NCI-H1105 treated with DMSO at 0.1 percent for 48 hours (cell line): ENCODE data around the gene LRRC23.
"Not testable (repeated sequence)": the region's sequence is repeated elsewhere in the genome, so short reads cannot be mapped to it uniquely, and the experiment has no call there.

ENCODE experiments used
- DNase-seq: peaks from one replicate; lab custom pipeline; 2025; lab: John Stamatoyannopoulos, UW

Gene LRRC23

GRCh38 chr12:6904280-6905276 lies at the start of gene LRRC23:
Gene LRRC23, plus strand, starts transcription at chr12:6904822. Its CDS starts 812 bp downstream, at chr12:6905634.
- DNase-seq: peak; percentile 98

- DNase-seq: no peak
Observed at GRCh38 chr12:6855322-6855721, 49.3 kb upstream of the LRRC23 start.

DNA sequence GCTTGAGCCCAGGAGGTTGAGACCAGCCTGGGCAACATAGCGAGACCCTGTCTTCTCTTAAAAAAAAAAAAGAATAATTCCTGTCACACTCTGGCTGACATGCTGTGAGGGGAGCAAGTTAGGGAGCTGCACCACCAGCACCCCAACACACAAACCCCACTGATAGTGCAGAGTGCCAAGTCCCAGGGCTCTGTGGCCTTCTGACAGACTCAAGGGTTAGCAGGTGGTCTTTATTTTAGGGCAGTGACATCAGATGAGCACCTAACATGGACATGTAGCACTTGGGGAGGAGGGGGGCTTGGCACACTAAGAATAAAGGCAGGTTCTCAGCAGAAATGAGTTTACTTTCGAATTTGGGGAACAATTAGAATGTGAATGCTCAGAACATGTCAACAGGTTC lies 45.8 kb upstream of the LRRC23 start:
- DNase-seq: no peak

- no peak for DNase-seq
Observed at GRCh38 chr12:6860116-6860515, 44.5 kb upstream of the LRRC23 start.

DNA sequence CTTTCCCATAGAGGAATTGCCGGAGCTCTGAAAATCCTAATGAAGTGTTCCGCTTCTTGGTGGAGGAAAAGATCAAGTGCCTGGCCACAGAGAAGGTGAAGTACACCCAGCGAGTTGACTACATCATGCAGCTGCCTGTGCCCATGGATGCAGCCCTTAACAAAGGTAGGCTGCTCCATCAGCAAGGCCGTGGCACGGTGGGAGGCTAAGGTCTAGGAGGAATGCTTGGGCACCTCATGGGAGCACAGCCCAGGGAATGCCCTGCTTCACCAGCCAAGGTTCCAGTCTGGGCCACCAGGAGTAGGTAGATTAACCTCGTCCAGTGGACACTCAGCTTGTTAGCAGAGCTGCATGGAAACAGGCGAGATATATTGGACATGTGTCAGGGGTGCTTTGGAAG lies 43.7 kb upstream of the LRRC23 start:
- no peak for DNase-seq

DNA sequence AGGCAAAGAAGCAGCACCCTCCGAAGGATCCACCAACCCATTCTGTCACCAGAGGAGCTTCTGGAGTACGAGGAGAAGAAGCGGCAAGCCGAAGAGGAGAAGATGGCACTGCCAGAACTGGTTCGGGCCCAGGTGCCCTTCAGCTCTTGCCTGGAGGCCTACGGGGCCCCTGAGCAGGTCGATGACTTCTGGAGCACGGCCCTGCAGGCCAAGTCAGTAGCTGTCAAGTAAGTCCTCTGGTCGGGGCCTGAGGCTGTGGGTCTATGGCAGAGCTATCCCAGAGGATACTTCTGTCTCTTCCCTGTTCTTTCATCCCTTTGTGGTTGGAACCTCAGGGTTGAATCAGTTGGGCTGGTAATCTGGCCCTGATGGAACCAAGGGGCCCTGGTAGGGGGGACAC lies 43.2 kb upstream of the LRRC23 start:
- no peak for DNase-seq

GRCh38 chr12:6863033-6863432 lies 41.6 kb upstream of the LRRC23 start:
- no peak for DNase-seq

GRCh38 chr12:6863586-6864321 lies 40.9 kb upstream of the LRRC23 start:
- DNase-seq: no peak

GRCh38 chr12:6865307-6865706 lies 39.3 kb upstream of the LRRC23 start:
- DNase-seq: not testable (repeated sequence)

DNA sequence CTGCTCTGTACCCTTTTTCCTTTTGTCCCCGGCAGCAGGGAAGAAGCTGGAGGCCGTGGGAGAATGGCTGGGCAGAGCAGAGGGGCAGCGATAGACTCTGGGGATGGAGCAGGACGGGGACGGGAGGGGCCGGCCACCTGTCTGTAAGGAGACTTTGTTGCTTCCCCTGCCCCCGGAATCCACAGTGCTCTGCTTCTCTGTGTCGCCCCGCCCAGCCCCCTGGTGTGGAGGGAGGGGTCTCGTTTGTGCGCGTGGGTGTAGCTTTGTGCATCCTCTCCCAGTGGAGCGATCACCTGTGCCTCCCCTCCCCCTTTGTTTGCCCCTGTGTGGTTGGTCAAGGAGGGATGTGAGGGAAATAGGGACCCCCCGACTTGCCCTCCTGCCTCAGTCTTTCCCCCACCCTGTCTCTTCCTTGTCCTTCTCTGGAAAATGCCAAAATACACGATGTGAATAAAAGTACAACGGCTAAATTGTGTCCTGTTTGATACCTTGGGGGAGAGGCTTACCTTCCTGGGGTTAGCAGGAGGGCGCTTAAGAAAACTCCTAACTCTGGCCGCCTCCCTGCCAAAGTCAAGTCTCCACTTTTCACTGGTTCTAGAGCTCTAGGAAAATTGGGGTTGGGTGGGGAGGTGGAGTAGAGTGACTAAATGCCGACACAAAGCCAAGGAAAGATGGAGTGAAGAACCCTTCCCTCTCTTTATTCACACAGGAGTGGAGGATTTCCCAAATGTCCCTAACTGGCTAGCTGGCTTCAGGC lies 38.3 kb upstream of the LRRC23 start:
- DNase-seq: no peak

DNA sequence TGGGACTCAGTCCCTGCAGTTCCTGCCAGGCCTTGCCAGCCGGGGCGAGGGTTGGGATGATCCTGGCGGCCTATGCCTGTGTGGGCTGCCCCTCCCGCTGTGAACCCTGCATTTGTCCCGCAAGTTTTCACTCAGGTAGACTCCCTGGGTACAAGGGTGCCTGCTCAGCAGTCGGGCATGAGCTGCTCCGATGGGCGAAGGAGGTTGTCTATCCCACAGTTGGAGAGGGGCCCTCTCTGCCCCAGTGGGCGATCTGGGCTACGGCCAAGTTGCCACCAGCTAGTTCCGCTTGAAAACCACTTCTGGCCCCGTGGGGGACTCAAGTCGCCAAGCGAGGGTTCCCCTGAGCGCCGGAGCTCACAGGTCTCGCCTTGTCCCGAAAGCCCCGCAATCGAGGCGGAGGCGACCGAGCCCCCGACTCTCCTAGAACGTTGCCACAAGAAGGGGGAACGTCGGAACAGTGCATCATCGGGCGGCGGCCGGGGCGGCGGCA lies 37.7 kb upstream of the LRRC23 start:
- peak; percentile 61 for DNase-seq

GRCh38 chr12:6867413-6868210 lies 37.0 kb upstream of the LRRC23 start, which contains the start of gene TPI1:
Gene TPI1, plus strand, starts transcription at chr12:6867531. Its CDS starts 36 bp downstream, at chr12:6867567.
- DNase-seq: peak; percentile 76

DNA sequence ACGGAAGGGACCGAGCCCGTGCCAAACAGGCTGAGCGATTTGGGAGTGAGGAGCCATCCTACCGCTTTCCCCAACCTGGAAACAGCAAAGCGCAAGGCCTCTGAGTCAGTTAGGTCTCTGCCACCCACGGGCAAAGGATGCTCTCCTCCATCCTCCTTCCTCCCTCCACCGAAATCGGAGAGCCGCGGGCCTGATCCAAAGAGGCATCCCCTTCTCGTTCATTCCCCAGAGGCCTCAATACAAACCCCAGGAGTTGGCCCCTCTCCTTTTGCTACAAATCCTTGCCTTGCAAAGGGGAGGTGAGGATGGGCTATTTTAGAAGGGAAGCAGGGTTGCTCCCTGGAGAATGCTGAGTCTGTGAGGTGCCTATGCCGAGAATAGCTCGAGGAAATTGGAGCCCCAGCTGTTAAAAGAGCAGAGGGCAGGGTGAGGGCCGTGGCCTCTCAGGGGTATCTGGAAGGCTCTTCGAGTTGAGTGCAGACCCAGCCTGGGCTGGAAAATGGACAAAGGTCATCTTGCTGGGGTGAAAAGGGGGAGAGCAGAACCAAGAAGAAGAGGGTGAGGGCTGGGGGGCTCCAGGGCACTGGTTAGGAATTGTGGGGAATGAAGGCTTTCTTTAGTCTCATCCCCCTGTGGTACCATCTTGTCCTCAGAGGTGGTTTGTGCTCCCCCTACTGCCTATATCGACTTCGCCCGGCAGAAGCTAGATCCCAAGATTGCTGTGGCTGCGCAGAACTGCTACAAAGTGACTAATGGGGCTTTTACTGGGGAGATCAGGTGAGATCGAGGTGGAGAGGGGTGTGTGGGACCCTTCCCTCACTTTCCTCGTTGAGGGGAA lies 36.2 kb upstream of the LRRC23 start:
- no peak for DNase-seq

GRCh38 chr12:6869049-6870021 lies 35.3 kb upstream of the LRRC23 start:
- DNase-seq: peak; percentile 76

DNA sequence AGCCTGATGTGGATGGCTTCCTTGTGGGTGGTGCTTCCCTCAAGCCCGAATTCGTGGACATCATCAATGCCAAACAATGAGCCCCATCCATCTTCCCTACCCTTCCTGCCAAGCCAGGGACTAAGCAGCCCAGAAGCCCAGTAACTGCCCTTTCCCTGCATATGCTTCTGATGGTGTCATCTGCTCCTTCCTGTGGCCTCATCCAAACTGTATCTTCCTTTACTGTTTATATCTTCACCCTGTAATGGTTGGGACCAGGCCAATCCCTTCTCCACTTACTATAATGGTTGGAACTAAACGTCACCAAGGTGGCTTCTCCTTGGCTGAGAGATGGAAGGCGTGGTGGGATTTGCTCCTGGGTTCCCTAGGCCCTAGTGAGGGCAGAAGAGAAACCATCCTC lies 34.3 kb upstream of the LRRC23 start:
- not testable (repeated sequence) for DNase-seq

- DNase-seq: peak; percentile 45
Observed at GRCh38 chr12:6871052-6871957, 33.3 kb upstream of the LRRC23 start.

GRCh38 chr12:6872073-6873048 lies 32.3 kb upstream of the LRRC23 start:
- peak; percentile 71 for DNase-seq
